Activated naive CD8-positive, alpha-beta T cell treated with anti-CD3 and anti-CD28 coated beads, Interleukin-2, amount 10 ng/mL, durations not matched to agents 7 days and 5 days (primary cell): ENCODE data around the gene GASK1A. TPM values are rescaled to one million over a fixed set of nuclear protein-coding genes. Genes with fewer than 3 reads are reported as not detected.

Source experiments
- ATAC-seq: fragments of 150-1000 bp; cut with Tn5 transposase; one replicate; pipeline ENCODE4 v1.10.0; 2021; ENCODE audit warnings: low read depth, moderate library complexity
- POLR2A ChIA-PET: fragments of 350-600 bp; sonication (Branson Sonifier 250); formaldehyde crosslinking; loops from one replicate; lab custom pipeline; 2021; ENCODE audit warnings: antibody characterized with exemption; lab: Charles Lee
- DNase-seq: peaks from one replicate; pipeline ENCODE4 v3.0.0; 2021
- H3K27ac Mint-ChIP-seq: one replicate; pipeline ENCODE4 v1.8.0; 2022; ENCODE audit warnings: mild to moderate bottlenecking, mixed read lengths
- H3K27me3 Mint-ChIP-seq: one replicate; pipeline ENCODE4 v1.8.0; 2022; ENCODE audit warnings: mild to moderate bottlenecking, moderate library complexity, mixed read lengths
- H3K36me3 Mint-ChIP-seq: one replicate; pipeline ENCODE4 v1.8.0; 2021; ENCODE audit warnings: mild to moderate bottlenecking, mixed read lengths
- H3K4me1 Mint-ChIP-seq: one replicate; pipeline ENCODE4 v1.8.0; 2021; ENCODE audit warnings: mixed read lengths
- H3K4me3 Mint-ChIP-seq: one replicate; pipeline ENCODE4 v1.8.0; 2022; ENCODE audit warnings: mild to moderate bottlenecking, moderate library complexity, mixed read lengths
- H3K9me3 Mint-ChIP-seq: one replicate; pipeline ENCODE4 v1.8.0; 2021; ENCODE audit warnings: mixed read lengths
- total RNA-seq, 2 experiments: library from RNA; stranded (reverse); gene quantifications; one replicate each; pipeline ENCODE4 v1.2.3, GENCODE V29; 2021

The GASK1A gene
- total RNA-seq, 2 experiments from 2014 or later: not detected

GRCh38 chr3:43104660-43105595 is 125.8 kb downstream of the GASK1A start:
- Mint-ChIP-seq H3K4me1 (peaks cover 11% of the 10 kb centered on the region), H3K27ac (no peak overlapping the region), H3K27me3 (peaks cover 3% of the 10 kb centered on the region), H3K36me3 (no peaks in the 10 kb centered on the region), H3K9me3 (peaks cover 2% of the 10 kb centered on the region), H3K4me3 (peak overlapping the region; percentile 74)
- DNase-seq (peak; percentile 54), ATAC-seq (peak; percentile 14)
- POLR2A ChIA-PET: interaction anchor here (0.8 to 1.1 kb wide), 2 partner anchors 8 to 9 kb away, joined by 3 read pairs; no protein-coding TSS in a partner anchor

- no peaks in the 10 kb centered on the region for H3K36me3 Mint-ChIP-seq
- H3K4me1 Mint-ChIP-seq: peaks cover 11% of the 10 kb centered on the region
- DNase-seq (peak; percentile 93), ATAC-seq (peak; percentile 99)
- peaks cover 3% of the 10 kb centered on the region for H3K27me3 Mint-ChIP-seq
- peak within 1 kb of the TSS; percentile 84 for H3K4me3 Mint-ChIP-seq
- H3K9me3 Mint-ChIP-seq: peaks cover 3% of the 10 kb centered on the region
- peak within 1 kb of the TSS; percentile 21 for H3K27ac Mint-ChIP-seq
- POLR2A ChIA-PET: interaction anchor here (0.8 kb wide), 1 partner anchor 9 kb away, joined by 3 read pairs; no protein-coding TSS in a partner anchor
Measured at GRCh38 chr3:43105596-43106292, 126.6 kb downstream of the GASK1A start, which contains the start of gene POMGNT2. Gene POMGNT2, minus strand, starts transcription at chr3:43106079. Its CDS starts 24,648 bp downstream, at chr3:43081431.

GRCh38 chr3:43106293-43106628 is 127.2 kb downstream of the GASK1A start:
- peaks cover 11% of the 10 kb centered on the region for H3K4me1 Mint-ChIP-seq
- DNase-seq (no peak), ATAC-seq (no peak)
- POLR2A ChIA-PET: no interaction called here
- H3K27me3 Mint-ChIP-seq: peaks cover 3% of the 10 kb centered on the region
- H3K9me3 Mint-ChIP-seq: peaks cover 3% of the 10 kb centered on the region
- no peak overlapping the region for H3K27ac Mint-ChIP-seq
- H3K4me3 Mint-ChIP-seq: peak overlapping the region; percentile 82
- no peaks in the 10 kb centered on the region for H3K36me3 Mint-ChIP-seq

Other genes with a start within 250 kb of the GASK1A start
- gene CCDC13, start 206.1 kb upstream of the GASK1A start, total RNA-seq: under 1 TPM in 1 of 2 experiments, not detected in 1; 0.85 TPM
- 10 to 100 TPM; 40.3 to 44.5 TPM for gene HIGD1A, start 174.8 kb upstream of the GASK1A start, total RNA-seq
- 1 to 10 TPM; 3.7 to 3.9 TPM for gene ACKR2, start 169.9 kb upstream of the GASK1A start, total RNA-seq
- gene CYP8B1, start 103.4 kb upstream of the GASK1A start, total RNA-seq: not detected
- gene ZNF662, start 73.2 kb upstream of the GASK1A start, total RNA-seq: 1 to 10 TPM; 2.2 to 2.5 TPM
- gene POMGNT2, start 126.8 kb downstream of the GASK1A start, total RNA-seq: 1 to 10 TPM; 7.6 to 8.8 TPM